Fibroblast of the conjunctiva (primary cell): ENCODE measurements around the gene KBTBD7.
"Not testable (repeated sequence)": the region's sequence is repeated elsewhere in the genome, so short reads cannot be mapped to it uniquely, and the experiment has no call there.

Experiments
- DNase-seq: peaks from one replicate; pipeline ENCODE4 v3.0.0-alpha.2; 2010; ENCODE audit warnings: low read depth

The KBTBD7 gene

DNA sequence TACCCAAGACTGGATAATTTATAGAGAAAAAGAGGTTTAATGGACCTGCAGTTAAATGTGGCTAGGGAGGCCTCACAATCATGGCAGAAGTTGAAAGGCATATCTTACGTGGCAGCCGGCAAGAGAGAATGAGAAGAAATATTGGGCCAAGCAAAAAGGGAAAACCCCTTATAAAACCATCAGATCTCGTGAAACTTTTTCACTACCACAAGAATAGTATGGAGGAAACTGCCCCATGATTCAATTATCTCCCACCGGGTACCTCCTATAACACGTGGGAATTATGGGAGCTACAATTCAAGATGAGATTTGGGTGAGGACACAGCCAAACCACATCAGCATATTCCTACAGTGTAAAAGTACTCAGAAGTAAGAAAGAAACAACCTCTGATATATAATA, 4.7 kb upstream of the KBTBD7 start:
- no peak for DNase-seq

DNA sequence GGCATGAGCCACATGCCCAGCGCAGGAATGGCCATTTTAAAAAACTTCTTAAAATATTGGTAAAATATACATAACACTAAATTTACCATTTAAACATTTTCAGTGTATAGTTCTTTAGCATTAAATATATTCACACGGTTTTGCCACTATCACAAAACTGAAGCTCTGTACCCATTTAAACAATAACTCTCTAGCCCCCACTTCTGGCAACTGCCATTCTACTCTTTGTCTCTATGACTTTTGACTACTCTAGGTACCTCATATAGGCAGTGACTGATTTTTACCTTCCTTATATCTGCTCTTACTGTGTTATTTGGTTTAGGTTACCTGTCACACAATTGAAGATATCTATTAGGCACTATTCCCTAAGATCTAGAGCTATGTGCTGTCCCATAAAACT, 2.3 kb upstream of the KBTBD7 start:
- DNase-seq = no peak

DNA sequence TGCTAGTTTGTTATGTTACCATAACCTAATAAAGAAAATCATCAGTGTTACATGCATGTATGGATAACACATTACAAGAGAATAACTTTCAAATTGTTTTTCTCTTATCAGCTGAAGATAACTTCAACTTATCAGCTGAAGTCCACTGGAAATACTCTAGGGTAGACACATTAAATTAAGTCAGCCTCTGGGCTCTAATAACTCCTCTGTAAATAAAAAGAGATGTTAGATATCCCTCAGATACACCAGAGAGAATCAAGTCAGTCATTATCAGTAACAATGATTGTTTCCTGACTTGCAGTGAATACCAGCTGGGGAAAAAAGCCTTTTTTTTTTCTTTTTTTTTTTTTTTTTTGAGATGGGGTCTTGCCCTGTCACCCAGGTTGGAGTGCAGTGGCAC, 1.6 kb upstream of the KBTBD7 start:
- no peak for DNase-seq

DNA sequence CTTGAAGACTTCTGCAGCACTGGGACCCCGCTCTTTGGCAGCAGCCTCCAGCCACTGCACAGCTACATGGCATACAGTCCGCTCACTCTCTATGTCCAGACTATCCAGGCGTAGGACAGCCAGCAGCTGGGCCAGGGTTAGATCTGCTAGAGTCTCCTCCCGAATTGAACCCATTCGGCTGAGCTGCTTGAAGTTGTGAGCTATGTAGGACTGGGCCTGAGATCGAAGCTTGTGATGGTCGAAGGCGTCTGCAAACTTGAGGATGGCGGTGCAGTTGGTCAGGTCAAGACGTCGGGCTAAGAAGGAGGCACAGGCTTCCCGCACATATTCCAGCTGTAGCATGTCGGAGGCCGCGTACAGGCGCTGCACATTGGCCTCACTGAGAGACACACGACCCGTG, 900 bp downstream of the KBTBD7 start:
- DNase-seq = no peak

DNA sequence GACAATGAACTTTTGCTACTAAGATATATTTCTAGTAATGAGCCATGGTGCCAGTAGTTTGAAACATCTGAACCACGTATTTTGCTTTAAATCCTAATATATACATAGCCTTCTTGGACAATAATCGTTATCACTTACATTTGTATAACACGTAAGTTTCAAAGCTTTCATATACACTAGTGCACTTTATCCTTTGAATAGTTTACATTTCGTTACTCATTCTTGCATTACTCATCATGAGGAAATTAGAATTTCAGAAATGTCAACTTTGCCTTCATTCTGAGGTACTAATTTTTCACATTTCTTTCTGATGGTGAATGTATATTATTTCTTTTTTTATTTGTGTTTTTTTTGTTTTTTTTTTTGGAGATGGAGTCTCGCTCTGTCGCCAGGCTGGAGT, 5.8 kb downstream of the KBTBD7 start:
- DNase-seq = peak; percentile 27

DNA sequence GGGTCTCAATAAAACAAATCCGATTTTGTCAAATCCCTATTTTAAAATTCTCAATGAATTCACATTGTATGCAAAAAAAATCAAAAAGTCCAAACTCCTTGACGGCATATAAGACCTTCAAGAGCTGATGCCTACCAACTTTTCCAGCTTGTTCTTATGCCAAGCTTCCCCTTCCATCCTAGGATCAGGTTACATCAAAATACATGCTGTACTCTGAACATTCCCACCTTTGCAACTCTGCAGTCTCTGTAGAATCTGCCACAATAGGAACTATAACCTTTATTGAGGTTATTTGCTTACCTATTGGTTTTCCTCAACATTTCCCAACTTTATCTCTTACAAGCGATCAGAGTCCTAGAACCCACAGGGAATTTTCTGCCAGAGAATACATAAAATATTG, 7.9 kb downstream of the KBTBD7 start:
- no peak for DNase-seq

DNA sequence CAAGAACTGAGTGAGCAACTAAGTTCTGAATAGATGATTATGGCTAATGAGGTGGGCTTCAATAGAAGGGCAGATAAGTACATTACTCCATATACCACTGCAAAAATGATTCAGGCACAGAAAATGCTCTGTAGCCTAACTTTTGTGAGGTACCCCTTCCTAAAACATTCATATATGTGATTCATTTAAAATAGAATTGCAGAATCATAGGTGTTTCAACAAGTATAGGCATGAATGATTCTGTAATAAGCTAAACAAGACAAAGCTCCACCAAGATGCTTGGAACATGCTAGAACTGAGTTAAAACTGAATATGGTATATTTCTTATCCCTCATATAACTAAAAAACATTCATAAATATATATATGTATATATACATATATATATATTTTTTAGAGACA, 12.1 kb downstream of the KBTBD7 start:
- no peak for DNase-seq

DNA sequence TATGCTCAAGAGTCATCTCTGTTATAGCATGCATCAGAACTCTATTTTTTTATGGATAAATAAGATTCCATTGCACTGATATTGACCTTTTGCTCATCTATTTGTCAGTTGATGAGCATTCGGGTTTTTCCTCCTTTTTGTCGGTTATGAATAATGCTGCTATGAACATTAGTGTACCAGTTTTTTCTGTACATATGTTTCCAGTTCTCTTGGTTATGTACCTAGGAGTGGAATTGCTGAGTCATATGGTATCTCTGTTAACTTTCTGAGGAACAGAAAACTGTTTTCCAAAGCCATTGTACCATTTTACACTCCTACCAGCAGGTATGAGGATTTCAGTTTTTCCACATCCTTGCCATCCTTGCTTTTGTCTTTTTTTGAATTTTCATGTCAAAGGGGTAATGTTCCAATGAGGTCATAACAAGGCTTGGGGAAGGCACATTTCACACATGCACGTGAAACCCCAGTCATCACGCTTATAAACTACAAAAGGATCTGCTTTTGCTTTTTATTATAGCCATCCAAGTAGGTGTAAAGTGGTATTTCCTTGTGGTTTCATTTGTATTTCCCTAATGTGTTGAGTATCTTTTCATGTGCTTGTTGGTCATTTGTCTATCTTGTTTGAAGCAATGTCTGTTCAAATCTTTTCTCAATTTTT, 14.6 kb downstream of the KBTBD7 start:
- peak; percentile 60 for DNase-seq

DNA sequence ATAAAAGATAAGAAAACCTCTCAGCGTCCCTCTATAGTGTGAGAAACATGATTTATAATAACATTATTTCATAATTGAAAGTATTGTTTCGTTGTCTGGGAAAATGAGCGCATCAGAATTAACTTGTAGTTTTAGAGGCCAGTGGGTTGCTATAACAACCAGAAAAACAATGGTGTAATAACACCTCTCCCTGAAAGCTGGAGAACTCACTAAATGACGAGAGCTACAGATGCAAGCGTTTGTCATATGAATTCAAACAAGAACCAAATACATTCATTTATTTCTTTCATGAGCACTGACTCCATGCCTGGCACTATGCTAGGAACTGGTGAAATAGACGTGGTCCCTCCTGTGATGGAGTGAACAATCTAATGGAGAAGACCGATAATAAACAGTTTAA, 16.3 kb downstream of the KBTBD7 start:
- DNase-seq = peak; percentile 32

DNA sequence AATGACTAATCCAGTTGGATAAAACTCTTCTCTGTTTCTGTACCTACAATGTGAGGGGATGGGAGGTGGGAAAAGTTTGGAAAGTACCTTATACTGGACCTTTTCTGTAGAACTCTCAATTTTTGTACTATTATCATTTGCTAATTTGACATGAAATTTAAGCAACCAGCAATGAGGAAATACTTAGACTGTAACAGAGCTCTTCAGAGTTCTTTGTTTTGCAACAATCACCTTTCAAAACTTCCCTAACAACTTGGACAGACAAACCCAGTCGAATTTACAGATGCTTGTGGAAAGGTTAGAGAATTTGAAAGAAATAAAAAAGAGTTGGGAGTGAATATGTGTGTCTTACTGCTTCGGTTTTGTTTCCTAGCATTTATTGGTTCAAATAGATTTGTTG, 16.8 kb downstream of the KBTBD7 start:
- no peak for DNase-seq

DNA sequence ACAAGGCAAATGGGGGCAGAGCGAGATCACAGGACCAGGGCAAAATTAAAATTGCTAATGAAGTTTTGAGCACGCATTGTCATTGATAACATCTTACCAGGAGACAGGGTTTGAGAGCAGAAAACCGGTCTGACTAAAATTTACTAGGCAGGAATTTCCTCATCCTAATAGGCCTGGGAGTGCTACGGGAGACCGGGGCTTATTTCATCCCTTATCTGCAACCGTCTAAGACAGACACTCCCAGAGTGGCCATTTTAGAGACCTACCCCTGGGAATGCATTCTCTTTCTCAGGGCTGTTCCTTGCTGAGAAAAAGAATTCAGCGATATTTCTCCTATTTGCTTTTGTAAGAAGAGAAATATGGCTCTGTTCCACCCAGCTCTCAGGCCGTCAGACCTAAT, 18.8 kb downstream of the KBTBD7 start:
- not testable (repeated sequence) for DNase-seq

DNA sequence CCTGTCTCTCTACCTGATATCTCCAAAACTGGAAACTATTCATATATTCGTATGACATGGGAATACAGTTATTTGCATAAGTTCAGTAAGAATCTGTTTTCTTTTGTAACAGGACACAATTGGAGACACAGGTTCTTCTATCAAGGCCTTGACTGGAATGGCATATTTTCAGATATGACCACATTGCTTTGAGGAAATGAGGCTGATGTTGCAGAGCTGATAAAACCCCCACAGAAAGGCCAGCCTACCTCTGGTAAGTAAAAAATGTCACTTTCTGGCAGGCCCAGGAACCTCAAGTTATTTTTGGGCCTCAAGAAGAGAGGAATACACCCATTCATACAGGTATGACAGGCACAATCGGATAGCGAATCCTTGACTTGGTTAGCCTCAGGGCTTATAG, 32.2 kb downstream of the KBTBD7 start:
- DNase-seq = no peak

DNA sequence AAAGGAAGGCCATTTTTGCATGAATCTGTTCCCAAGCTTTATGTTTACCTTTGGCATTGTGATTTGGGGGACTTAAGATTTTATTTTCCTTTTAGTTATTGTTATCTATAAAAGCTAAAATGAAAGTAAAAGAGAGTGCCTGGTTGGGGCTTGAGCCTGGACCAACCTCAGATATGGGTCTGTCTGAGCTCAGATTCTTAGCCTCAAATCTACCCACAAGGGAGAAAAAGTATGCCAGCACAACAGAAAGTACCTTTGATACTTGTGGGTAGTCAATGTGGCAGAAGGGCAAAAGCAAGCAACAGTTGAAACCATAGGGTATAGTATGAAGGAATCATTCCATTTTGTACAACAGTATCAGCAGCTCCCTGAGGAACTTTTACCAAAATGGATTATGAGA, 35.2 kb downstream of the KBTBD7 start:
- no peak for DNase-seq

DNA sequence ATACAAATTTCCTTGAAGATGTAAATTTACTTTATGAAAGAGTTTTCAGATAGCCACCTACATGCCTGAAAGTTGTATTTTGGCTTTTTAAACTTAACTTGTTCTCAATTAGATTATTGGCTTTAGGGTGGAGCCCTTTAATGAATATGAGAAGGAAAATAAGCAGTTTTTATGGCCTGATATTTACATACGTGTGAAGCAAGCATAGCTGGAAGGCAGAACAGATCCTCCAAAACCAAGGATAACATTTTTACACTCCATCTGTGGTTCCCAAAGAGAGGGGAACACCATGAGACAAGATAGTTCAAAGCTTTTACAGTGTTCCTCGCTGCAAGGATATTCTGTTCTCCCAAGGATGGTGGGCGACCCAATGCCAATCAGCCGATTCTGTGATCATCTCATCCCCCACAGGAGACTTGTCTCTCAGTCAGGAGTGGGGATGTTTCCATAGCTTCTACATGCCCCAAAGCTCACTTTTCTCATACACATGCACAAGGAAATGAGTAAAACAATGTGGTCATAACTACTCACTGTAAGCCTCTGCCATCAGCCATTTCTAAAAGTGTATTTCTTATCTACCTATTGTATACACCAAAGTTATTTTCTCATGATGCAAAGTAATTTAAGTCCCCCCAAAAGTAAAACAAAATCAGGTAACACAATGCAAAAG, 37.2 kb downstream of the KBTBD7 start:
- no peak for DNase-seq

DNA sequence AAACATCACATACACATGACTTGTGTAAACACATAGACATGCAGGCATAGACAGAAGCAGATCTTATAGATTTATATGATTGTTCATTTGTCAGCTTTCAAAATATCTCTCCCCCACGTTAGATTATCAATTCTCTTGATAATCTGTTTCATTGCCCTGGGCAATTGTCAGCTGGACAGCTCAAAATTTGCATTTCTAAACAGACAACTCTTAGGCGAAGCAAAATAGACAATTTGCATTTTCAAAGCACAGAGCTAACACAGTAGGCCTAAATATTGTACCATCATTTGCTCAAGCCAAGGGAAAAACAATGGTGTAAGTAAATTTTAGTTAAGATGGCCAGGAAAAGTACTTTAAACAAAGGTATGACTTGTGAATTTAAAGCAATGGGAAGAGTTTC, 37.7 kb downstream of the KBTBD7 start:
- DNase-seq = no peak

DNA sequence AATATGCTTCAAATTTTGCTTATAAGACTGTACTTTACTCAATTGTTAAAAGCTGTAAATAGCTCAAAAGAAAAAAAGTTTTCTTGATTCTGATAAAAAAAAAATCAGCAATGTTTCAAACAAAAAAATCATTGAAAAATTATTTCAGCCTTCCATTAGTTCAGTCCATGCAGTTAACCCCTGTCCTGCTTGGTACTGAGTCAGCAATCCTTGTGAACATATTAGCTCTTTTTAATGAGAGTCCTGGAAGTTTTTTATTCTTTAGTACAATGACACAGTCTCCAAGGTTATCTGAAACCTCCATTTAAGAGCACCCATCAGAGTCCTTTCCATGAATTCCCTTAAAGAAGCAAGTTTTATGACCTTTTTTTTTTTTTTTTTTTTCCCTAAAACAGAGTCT, 40.3 kb downstream of the KBTBD7 start:
- no peak for DNase-seq

DNA sequence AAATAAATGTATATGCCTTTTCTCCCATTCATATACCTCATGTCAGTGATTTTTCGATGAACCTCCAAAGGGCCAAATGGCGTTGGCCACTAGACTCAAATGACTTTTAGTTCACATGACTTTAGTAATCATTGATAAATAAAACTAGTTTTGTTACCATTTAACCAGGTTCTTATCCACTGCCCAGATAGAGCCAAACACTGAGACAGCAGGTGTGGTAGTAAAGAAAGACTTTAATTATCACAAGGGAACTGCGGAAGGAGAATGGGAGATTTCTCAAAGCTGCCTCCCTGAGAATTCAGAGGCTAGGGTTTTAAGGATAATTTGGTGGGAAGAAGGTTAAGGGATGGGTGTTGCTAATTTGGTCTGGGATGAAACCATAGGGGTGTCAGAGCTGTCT, 42.4 kb downstream of the KBTBD7 start:
- DNase-seq = no peak

DNA sequence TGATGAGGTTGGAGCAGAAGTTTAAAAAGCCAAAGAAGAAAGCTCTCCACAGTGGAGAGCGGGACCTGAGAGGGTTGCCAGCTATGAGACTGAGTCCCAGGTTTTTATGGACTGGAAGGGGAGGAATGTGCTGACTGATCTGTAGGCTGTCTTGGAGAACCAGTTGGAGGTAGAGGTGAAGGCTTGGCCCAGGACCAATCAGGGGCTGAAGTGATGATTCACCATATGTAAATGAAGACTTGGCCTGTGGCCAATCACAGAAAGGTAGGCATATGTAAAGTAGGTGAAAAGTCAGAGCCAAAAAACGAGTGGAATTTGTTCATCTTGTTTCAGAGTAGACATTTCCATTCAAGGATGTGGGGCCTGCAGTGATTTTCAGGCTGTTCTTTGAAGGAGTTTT, 44.3 kb downstream of the KBTBD7 start:
- no peak for DNase-seq

DNA sequence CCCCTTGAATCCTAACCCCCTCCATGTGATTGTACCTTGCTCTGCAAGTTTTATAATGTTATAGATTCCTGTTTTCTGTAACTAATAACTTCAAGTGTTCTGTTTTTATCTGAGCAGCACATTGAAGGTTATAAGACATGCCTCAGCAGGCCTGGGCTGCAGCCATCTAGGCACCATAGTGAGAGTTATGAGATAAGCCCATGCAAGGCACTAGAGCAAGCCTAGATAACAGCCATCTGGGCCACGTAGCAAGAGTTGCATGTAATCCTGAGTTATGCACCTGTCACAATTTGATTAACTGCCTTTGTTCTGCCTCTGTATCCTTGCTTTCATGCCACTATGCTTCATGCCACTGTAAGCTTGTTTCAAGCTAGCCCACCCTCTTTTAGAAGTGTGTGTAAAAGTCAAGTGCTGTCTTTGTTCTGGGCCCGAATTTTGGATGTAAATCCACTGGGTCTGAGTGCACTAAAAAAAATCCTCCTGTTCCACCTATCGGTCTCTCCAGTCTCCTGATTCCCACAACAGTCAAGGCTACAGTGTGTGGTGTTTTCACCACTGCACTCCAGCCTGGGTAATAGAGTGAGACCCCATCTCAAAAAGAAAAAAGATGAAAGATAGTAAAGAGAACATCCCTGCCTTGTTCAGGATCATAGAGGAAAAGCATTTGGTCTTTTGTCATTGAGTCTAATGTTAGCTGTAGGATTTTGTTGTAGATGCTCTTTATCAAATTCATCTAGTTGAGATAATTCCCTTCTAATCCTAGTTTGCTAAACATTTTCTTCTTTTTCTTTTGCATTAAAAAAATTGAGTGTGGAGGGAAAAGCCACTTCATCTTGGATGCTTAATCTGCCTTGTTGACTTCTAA, 45.7 kb downstream of the KBTBD7 start:
- DNase-seq = no peak

DNA sequence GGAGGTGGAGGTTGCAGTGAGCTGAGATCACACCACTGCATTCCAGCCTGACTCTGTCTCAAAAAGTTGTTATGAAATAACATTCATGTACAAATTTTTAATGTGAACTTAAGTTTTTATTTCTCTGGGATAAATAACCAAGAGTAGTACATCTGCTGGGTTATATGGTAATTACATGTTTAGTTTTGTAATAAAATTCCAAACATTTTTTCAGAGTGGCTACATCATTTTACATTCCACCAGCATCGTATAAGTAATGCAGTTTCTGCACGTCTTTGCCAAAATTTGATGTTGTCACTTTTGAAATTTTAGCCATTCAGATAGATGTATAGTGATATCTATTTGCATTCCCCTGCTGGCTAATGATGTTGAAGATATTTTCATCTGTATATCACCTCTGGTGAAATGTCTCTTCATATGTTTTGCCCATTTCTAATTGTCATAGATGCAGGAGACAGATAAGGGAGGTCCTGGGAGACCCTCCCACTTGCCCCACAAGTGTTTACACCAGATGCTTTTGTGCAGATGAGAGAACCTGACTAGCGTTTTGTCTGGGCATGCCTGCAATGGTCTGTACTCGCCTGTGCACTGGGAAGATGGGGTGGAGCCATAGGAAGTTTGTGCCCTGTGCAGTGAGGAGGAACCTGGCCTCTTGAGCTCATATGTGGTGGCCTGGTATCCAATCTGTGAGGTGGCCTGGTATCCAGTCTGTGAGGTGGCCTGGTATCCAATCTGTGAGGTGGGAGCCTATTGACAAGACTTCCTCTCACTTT, 49.0 kb downstream of the KBTBD7 start:
- DNase-seq = no peak

DNA sequence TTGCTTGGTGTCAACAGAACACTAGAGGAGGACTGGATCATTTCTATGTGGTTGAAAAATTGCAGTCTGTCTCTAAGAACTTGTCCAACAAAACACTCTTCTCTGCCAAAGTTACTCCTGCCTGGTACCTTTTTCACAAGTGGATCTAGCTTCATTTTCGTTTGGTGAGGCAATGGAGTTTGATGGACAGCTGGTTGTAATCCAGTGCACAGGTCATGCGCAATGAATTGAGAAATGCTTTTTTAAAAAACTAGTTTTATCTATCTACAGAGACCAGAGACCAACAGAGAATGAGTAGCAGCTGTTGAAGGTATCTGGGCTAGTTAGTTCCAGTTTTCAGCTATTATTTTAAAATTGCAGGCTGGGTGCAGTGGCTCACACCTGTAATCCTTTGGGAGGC, 49.8 kb downstream of the KBTBD7 start:
- DNase-seq = no peak
